Lower leg skin (tissue), 3 donors: ENCODE data around the gene RRP9.

Experiments used
- CTCF ChIP-seq, 3 donors: fragments of 450-650 bp; IDR thresholded peaks; one replicate each; pipeline ENCODE4 v1.5.1; 2016; ENCODE audit warnings: antibody characterized with exemption in 3 of 3, mild to moderate bottlenecking in 3 of 3, moderate library complexity in 2 of 3
- POLR2A ChIP-seq, 2 donors: fragments of 450-650 bp; IDR thresholded peaks; one replicate each; pipeline ENCODE4 v1.6.1; 2016 to 2017; ENCODE audit warnings: antibody characterized with exemption in 2 of 2, mild to moderate bottlenecking in 1 of 2, moderate library complexity in 1 of 2

DNA sequence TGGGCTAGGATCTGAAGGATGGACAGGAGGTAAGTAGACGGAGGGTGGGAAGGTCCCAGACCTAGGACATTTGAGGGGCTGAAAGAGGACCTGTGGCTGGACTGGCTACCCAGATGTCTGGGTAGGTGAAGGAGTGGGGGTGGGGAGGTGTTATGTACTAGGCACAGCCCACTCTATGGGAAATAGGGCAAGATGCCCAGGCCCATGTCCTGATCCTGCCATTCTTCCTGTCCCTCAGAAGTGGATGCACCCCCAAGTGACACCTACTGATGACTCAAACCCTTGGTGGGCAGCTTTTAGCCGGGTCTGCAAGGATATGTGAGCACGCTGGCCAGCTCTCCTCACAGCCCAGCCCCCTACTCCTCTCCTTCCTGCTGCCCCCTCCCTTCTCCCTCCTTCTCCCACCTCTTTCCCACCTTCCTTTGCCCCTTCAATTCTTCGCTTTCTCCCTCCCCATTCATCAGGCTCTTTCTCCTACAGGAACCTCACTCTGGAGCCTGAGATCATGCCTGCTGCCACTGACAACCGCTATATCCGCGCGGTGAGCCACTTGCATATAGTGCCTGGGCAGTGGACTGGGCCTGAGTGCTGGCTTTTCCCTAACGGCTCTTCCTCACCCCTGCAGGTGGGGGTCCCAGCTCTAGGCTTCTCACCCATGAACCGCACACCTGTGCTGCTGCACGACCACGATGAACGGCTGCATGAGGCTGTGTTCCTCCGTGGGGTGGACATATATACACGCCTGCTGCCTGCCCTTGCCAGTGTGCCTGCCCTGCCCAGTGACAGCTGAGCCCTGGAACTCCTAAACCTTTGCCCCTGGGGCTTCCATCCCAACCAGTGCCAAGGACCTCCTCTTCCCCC lies 46.8 kb upstream of the RRP9 start:
- no peak for TF ChIP-seq CTCF (IDR thresholded peaks at IDR 0.05)
- TF ChIP-seq POLR2A (IDR thresholded peaks at IDR 0.05): no peak
